ENCODE data around the gene ZNF385D.

- no peak for TF ChIP-seq FOXM1 (IDR thresholded peaks at IDR 0.05; ENCODE audit: borderline replicate concordance)
- TF ChIP-seq TARDBP (IDR thresholded peaks at IDR 0.05): no peak
- no peak for TF ChIP-seq SP1 (IDR thresholded peaks at IDR 0.05)
- TF ChIP-seq NFRKB (IDR thresholded peaks at IDR 0.05): no peak
These were observed 3.8 kb upstream of the ZNF385D start for GRCh38 chr3:21754839-21755238.
